ENCODE measurements around the gene APOBEC2.

The APOBEC2 gene

GRCh38 chr6:41038205-41038604, 14.8 kb upstream of the APOBEC2 start:
- DNase-seq = no peak

- peak; percentile 54 for DNase-seq
Observed at GRCh38 chr6:41039060-41039998, 13.7 kb upstream of the APOBEC2 start, which contains the start of gene UNC5CL. UNC5CL (minus strand) TSS chr6:41039221; CDS start chr6:41035074, 4,147 bp downstream.

- DNase-seq = no peak
Observed at GRCh38 chr6:41040101-41040939, 12.7 kb upstream of the APOBEC2 start.

- no peak for DNase-seq
Observed at GRCh38 chr6:41040940-41041536, 12.0 kb upstream of the APOBEC2 start.

GRCh38 chr6:41042226-41043055, 10.6 kb upstream of the APOBEC2 start, which contains the start of gene TSPO2:
TSPO2 (plus strand) TSS chr6:41042467; CDS start chr6:41042986, 519 bp downstream.
- DNase-seq = no peak

- DNase-seq = no peak
Observed at GRCh38 chr6:41043151-41043550, 9.9 kb upstream of the APOBEC2 start.

- no peak for DNase-seq
Observed at GRCh38 chr6:41045664-41046063, 7.3 kb upstream of the APOBEC2 start.

- no peak for DNase-seq
Observed at GRCh38 chr6:41046084-41046483, 6.9 kb upstream of the APOBEC2 start.

GRCh38 chr6:41047306-41047705, 5.7 kb upstream of the APOBEC2 start:
- DNase-seq = no peak

GRCh38 chr6:41047745-41048732, 5.0 kb upstream of the APOBEC2 start:
- no peak for DNase-seq

GRCh38 chr6:41049521-41049920, 3.5 kb upstream of the APOBEC2 start:
- DNase-seq = no peak

- DNase-seq = no peak
Observed at GRCh38 chr6:41049955-41050354, 3.0 kb upstream of the APOBEC2 start.

GRCh38 chr6:41050536-41050935, 2.5 kb upstream of the APOBEC2 start:
- no peak for DNase-seq

GRCh38 chr6:41051873-41052272, 1.1 kb upstream of the APOBEC2 start:
- DNase-seq = no peak

GRCh38 chr6:41054511-41054910, 1.5 kb downstream of the APOBEC2 start:
- DNase-seq = no peak

GRCh38 chr6:41055149-41055548, 2.1 kb downstream of the APOBEC2 start:
- DNase-seq = no peak

- DNase-seq = no peak
Observed at GRCh38 chr6:41056768-41057490, 3.9 kb downstream of the APOBEC2 start.

GRCh38 chr6:41058783-41059181, 5.8 kb downstream of the APOBEC2 start:
- no peak for DNase-seq

GRCh38 chr6:41059556-41059955, 6.6 kb downstream of the APOBEC2 start:
- DNase-seq = no peak

- DNase-seq = no peak
Observed at GRCh38 chr6:41061196-41061726, 8.3 kb downstream of the APOBEC2 start.

Measured in stimulated activated CD4-positive, alpha-beta T cell treated with anti-CD3 and anti-CD28 coated beads, Interleukin-4, amount 100 ng/mL, for 1 hour (primary cell).